Caco-2 (cell line): ENCODE results near the gene SGTA. TPM values are rescaled to one million over a fixed set of nuclear protein-coding genes. Genes with fewer than 3 reads are reported as not detected.

Source experiments
- BruUV-seq: library from RNA; stranded (reverse); fragments of 400-500 nt; replicated peaks from 2 replicates; lab custom pipeline; 2021; lab: Mats Ljungman, UMichigan
- CTCF ChIA-PET: fragments of 300-600 bp; sonication (Branson Sonifier 250); formaldehyde crosslinking; loops from one replicate; lab custom pipeline; 2022; ENCODE audit warnings: antibody characterized with exemption; lab: Charles Lee
- POLR2A ChIA-PET: fragments of 300-600 bp; sonication (Branson Sonifier 250); formaldehyde crosslinking; loops from one replicate; lab custom pipeline; 2022; ENCODE audit warnings: antibody characterized with exemption; lab: Charles Lee
- DNase-seq, 2 experiments: peaks; one replicate each; pipeline versions ENCODE4 v3.0.0 to v3.0.0-alpha.2; 2020 to 2022
- H3K27me3 ChIP-seq: replicated peaks from 2 replicates; pipeline ENCODE4 v1.6.0; 2011; ENCODE audit warnings: low read length; ENCODE audit not compliant: control insufficient read depth, insufficient read depth
- H3K36me3 ChIP-seq: 2 replicates; pipeline ENCODE4 v1.5.1; 2011; ENCODE audit warnings: low read length; ENCODE audit not compliant: control insufficient read depth, insufficient read depth
- H3K4me1 ChIP-seq: fragments of 250-450 bp; sonication (Bioruptor Pico); 2 replicates; pipeline ENCODE4 v1.5.1; 2020; ENCODE audit warnings: mild to moderate bottlenecking
- H3K4me3 ChIP-seq: 2 replicates; pipeline ENCODE4 v1.5.1; 2011; ENCODE audit warnings: low read depth, mild to moderate bottlenecking, control low read depth, low read length
- H3K9me3 ChIP-seq: fragments of 250-450 bp; sonication (Bioruptor Pico); 2 replicates; pipeline ENCODE4 v1.5.1; 2020; ENCODE audit warnings: mild to moderate bottlenecking, moderate library complexity
- H3K27ac Mint-ChIP-seq: one replicate; pipeline ENCODE4 v1.8.0; 2022; ENCODE audit warnings: mixed read lengths; ENCODE audit not compliant: unreplicated experiment
- H3K27me3 Mint-ChIP-seq: one replicate; pipeline ENCODE4 v1.8.0; 2022; ENCODE audit warnings: mixed read lengths; ENCODE audit not compliant: insufficient read depth, unreplicated experiment
- H3K36me3 Mint-ChIP-seq: one replicate; pipeline ENCODE4 v1.8.0; 2022; ENCODE audit warnings: mild to moderate bottlenecking, mixed read lengths; ENCODE audit not compliant: insufficient read depth, unreplicated experiment
- H3K4me1 Mint-ChIP-seq: one replicate; pipeline ENCODE4 v1.8.0; 2022; ENCODE audit warnings: low read depth, mixed read lengths; ENCODE audit not compliant: unreplicated experiment
- H3K4me3 Mint-ChIP-seq: one replicate; pipeline ENCODE4 v1.8.0; 2022; ENCODE audit warnings: mild to moderate bottlenecking, moderate library complexity, mixed read lengths; ENCODE audit not compliant: unreplicated experiment
- H3K9me3 Mint-ChIP-seq: one replicate; pipeline ENCODE4 v1.8.0; 2022; ENCODE audit warnings: mixed read lengths; ENCODE audit not compliant: unreplicated experiment
- intact Hi-C: fragments of 100-400 bp; cut with micrococcal nuclease; formaldehyde crosslinking; loops from one replicate; pipeline ENCODE4 v1.10.0; 2022; ENCODE audit not compliant: unreplicated experiment
- total RNA-seq: library from RNA; stranded (reverse); gene quantifications from 2 replicates; pipeline ENCODE4 v1.2.3, GENCODE V29; 2022
- TF ChIP-seq, protein P1 (sequence below), 2 experiments: fragments of 200-600 bp in 1 of 2; IDR thresholded peaks; 1 replicate in 1 of 2; 2 replicates in 1 of 2; pipeline versions ENCODE4 v1.5.1 to v1.8.0; 2011 to 2022; ENCODE audit warnings: antibody characterized with exemption in 1 of 2, control low read depth in 1 of 2, inconsistent platforms in 1 of 2, low read depth in 1 of 2, low read length in 1 of 2, mild to moderate bottlenecking in 1 of 2, moderate library complexity in 1 of 2; ENCODE audit not compliant: insufficient read depth in 1 of 2, severe bottlenecking in 1 of 2, unreplicated experiment in 1 of 2

Gene SGTA
- total RNA-seq, 1 experiment from 2014 or later, result 90.1 TPM

- Mint-ChIP-seq H3K36me3 (peaks cover 50% of the 10 kb centered on the region), H3K9me3 (no peaks in the 10 kb centered on the region), H3K27ac (no peak overlapping the region), H3K4me3 (no peak overlapping the region), H3K4me1 (no peaks in the 10 kb centered on the region), H3K27me3 (no peaks in the 10 kb centered on the region)
- H3K27me3 ChIP-seq, result no peaks in the 10 kb centered on the region
- ChIA-PET POLR2A (no interaction called here), CTCF (interaction anchor here (1.0 kb wide), 1 partner anchor 26 kb away, joined by 3 read pairs; the partner anchor contains the start of gene THOP1)
- no peak overlapping the region for H3K4me3 ChIP-seq
- no peak for DNase-seq
- intact Hi-C loops, result no loop called here
- BruUV-seq, result no TSS peak
- peaks cover 28% of the 10 kb centered on the region for H3K4me1 ChIP-seq
- H3K9me3 ChIP-seq, result no peaks in the 10 kb centered on the region
- H3K36me3 ChIP-seq, result 0 out of 2 replicates have a peak, but pooled peaks cover 1% of the 10 kb centered on the region
- TF ChIP-seq, protein P1, sequence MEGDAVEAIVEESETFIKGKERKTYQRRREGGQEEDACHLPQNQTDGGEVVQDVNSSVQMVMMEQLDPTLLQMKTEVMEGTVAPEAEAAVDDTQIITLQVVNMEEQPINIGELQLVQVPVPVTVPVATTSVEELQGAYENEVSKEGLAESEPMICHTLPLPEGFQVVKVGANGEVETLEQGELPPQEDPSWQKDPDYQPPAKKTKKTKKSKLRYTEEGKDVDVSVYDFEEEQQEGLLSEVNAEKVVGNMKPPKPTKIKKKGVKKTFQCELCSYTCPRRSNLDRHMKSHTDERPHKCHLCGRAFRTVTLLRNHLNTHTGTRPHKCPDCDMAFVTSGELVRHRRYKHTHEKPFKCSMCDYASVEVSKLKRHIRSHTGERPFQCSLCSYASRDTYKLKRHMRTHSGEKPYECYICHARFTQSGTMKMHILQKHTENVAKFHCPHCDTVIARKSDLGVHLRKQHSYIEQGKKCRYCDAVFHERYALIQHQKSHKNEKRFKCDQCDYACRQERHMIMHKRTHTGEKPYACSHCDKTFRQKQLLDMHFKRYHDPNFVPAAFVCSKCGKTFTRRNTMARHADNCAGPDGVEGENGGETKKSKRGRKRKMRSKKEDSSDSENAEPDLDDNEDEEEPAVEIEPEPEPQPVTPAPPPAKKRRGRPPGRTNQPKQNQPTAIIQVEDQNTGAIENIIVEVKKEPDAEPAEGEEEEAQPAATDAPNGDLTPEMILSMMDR (IDR thresholded peaks at IDR 0.05; ENCODE audit: insufficient read depth in 1 of 2, low read depth in 1 of 2, low read length in 1 of 2, severe bottlenecking in 1 of 2, unreplicated experiment in 1 of 2), result no peak
Observed at GRCh38 chr19:2811735-2812413, 28.8 kb upstream of the SGTA start.

GRCh38 chr19:2811221-2811722, 28.2 kb upstream of the SGTA start:
- no peaks in the 10 kb centered on the region for H3K9me3 ChIP-seq
- Mint-ChIP-seq H3K36me3 (peaks cover 46% of the 10 kb centered on the region), H3K27me3 (no peaks in the 10 kb centered on the region), H3K4me1 (no peaks in the 10 kb centered on the region), H3K9me3 (no peaks in the 10 kb centered on the region), H3K27ac (no peak overlapping the region), H3K4me3 (no peak overlapping the region)
- H3K4me1 ChIP-seq, result peaks cover 28% of the 10 kb centered on the region
- H3K27me3 ChIP-seq, result no peaks in the 10 kb centered on the region
- H3K4me3 ChIP-seq, result no peak overlapping the region
- 0 out of 2 replicates have a peak, but pooled peaks cover 1% of the 10 kb centered on the region for H3K36me3 ChIP-seq
- CTCF ChIA-PET, result interaction anchor here (1.0 kb wide), 1 partner anchor 26 kb away, joined by 3 read pairs; the partner anchor contains the start of gene THOP1
- DNase-seq, result peak; percentile 43 to 52
- intact Hi-C loops, result no loop called here
- BruUV-seq, result no TSS peak
- POLR2A ChIA-PET, result interaction anchor here (0.6 kb wide), 1 partner anchor 1176 kb away, joined by 13 read pairs; no protein-coding TSS in a partner anchor
- TF ChIP-seq, protein P1 (IDR thresholded peaks at IDR 0.05; ENCODE audit: insufficient read depth in 1 of 2, low read depth in 1 of 2, low read length in 1 of 2, severe bottlenecking in 1 of 2, unreplicated experiment in 1 of 2), result no peak

DNA sequence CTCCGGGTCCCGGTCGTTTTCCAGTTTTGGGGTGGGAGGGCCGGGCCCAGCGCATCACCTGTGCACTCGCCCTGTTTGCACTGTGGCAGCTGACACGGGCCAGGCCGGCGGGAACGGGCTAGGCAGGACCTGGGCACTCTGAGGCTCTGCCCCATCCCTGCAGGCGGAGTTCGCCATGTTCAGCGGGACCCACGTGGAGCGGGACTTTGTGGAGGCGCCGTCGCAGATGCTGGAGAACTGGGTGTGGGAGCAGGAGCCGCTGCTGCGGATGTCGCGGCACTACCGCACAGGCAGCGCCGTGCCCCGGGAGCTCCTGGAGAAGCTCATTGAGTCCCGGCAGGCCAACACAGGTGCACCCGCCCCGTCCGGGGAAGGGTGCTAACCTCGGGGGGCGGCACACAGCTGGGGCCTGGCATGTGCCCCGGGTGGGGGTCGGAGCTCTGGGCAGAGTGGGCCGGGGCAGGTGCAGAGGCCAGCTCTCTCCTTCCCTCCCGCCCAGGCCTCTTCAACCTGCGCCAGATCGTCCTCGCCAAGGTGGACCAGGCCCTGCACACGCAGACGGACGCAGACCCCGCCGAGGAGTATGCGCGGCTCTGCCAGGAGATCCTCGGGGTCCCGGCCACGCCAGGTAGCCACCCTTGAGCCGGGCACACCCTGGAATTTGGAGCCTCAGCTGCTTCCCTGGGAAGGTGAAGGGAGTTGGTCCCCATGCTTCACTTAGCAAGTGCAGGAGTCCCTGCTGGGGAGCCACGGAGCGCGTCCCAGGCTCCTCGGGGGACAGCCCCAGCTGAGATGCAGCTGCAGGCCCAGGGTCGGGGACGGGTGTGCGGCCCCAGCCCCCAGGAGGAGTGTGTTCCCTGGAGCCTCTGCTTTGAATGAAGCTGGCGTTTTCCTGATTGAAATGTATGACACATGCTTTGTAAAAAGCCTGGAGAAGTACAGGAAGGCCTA, 27.3 kb upstream of the SGTA start:
- intact Hi-C loops, result no loop called here
- POLR2A ChIA-PET, result interaction anchor here (0.6 kb wide), 1 partner anchor 1177 kb away, joined by 13 read pairs; no protein-coding TSS in a partner anchor
- H3K36me3 ChIP-seq, result 0 out of 2 replicates have a peak, but pooled peaks cover 1% of the 10 kb centered on the region
- H3K4me3 ChIP-seq, result no peak overlapping the region
- BruUV-seq, result no TSS peak
- H3K27ac Mint-ChIP-seq, result no peak overlapping the region
- H3K9me3 ChIP-seq, result no peaks in the 10 kb centered on the region
- H3K27me3 ChIP-seq, result no peaks in the 10 kb centered on the region
- CTCF ChIA-PET, result interaction anchor here (1.0 kb wide), 1 partner anchor 25 kb away, joined by 3 read pairs; the partner anchor contains the start of gene THOP1
- no peaks in the 10 kb centered on the region for H3K4me1 Mint-ChIP-seq
- TF ChIP-seq, protein P1 (IDR thresholded peaks at IDR 0.05; ENCODE audit: insufficient read depth in 1 of 2, low read depth in 1 of 2, low read length in 1 of 2, severe bottlenecking in 1 of 2, unreplicated experiment in 1 of 2), result no peak
- H3K4me3 Mint-ChIP-seq, result no peak overlapping the region
- peaks cover 41% of the 10 kb centered on the region for H3K36me3 Mint-ChIP-seq
- DNase-seq, result no peak
- H3K4me1 ChIP-seq, result peaks cover 28% of the 10 kb centered on the region
- no peaks in the 10 kb centered on the region for H3K27me3 Mint-ChIP-seq
- H3K9me3 Mint-ChIP-seq, result no peaks in the 10 kb centered on the region
